Stimulated activated memory B cell treated with anti-CD40 and anti-IgM and Interleukin-4, amounts not matched to agents 10 μg/mL and 1 μg/mL and 100 μg/mL, for 72 hours (primary cell): ENCODE results near the gene OR6K3.

Source experiments
- ATAC-seq: fragments of 150-1000 bp; cut with Tn5 transposase; 2 replicates; pipeline ENCODE4 v1.10.0; 2021
- H3K27ac Mint-ChIP-seq: one replicate; pipeline ENCODE4 v1.8.0; 2022; ENCODE audit warnings: mild to moderate bottlenecking, mixed read lengths
- H3K27me3 Mint-ChIP-seq: one replicate; pipeline ENCODE4 v1.8.0; 2022; ENCODE audit warnings: mixed read lengths
- H3K36me3 Mint-ChIP-seq: one replicate; pipeline ENCODE4 v1.8.0; 2022; ENCODE audit warnings: mixed read lengths
- H3K4me1 Mint-ChIP-seq: one replicate; pipeline ENCODE4 v1.8.0; 2022; ENCODE audit warnings: mixed read lengths
- H3K4me3 Mint-ChIP-seq: one replicate; pipeline ENCODE4 v1.8.0; 2022; ENCODE audit warnings: mild to moderate bottlenecking, moderate library complexity, mixed read lengths
- H3K9me3 Mint-ChIP-seq: one replicate; pipeline ENCODE4 v1.8.0; 2022; ENCODE audit warnings: mixed read lengths

The OR6K3 gene

GRCh38 chr1:158720620-158721019 is at the start of gene OR6K3:
TSS of gene OR6K3 (minus strand) at chr1:158720720. CDS start at chr1:158718115, 2,605 bp downstream.
- Mint-ChIP-seq H3K9me3 (no peaks in the 10 kb centered on the region), H3K4me3 (no peak within 1 kb of the TSS), H3K27ac (no peak within 1 kb of the TSS), H3K36me3 (no peaks in the 10 kb centered on the region), H3K27me3 (peaks cover 52% of the 10 kb centered on the region), H3K4me1 (no peaks in the 10 kb centered on the region)
- no peak for ATAC-seq

- H3K27me3 Mint-ChIP-seq: peaks cover 8% of the 10 kb centered on the region
Observed at GRCh38 chr1:158754420-158754819, 33.9 kb upstream of the OR6K3 start, which contains the start of gene OR6K6. TSS of gene OR6K6 (plus strand) at chr1:158754720. CDS start at chr1:158754888, 168 bp downstream.

GRCh38 chr1:158752155-158752712 is 31.7 kb upstream of the OR6K3 start:
- Mint-ChIP-seq H3K36me3 (no peaks in the 10 kb centered on the region), H3K9me3 (peaks cover 2% of the 10 kb centered on the region), H3K27ac (no peak overlapping the region), H3K4me3 (no peak overlapping the region), H3K27me3 (peaks cover 8% of the 10 kb centered on the region), H3K4me1 (no peaks in the 10 kb centered on the region)
- ATAC-seq: no peak

More at GRCh38 chr1:158754420-158754819, 33.9 kb upstream of the OR6K3 start, which contains the start of gene OR6K6:
- no peak within 1 kb of the TSS for H3K4me3 Mint-ChIP-seq
- no peaks in the 10 kb centered on the region for H3K36me3 Mint-ChIP-seq
- H3K27ac Mint-ChIP-seq: no peak within 1 kb of the TSS
- peaks cover 6% of the 10 kb centered on the region for H3K9me3 Mint-ChIP-seq
- no peaks in the 10 kb centered on the region for H3K4me1 Mint-ChIP-seq
- ATAC-seq: no peak

GRCh38 chr1:158735848-158736247 is 15.3 kb upstream of the OR6K3 start:
- no peak for ATAC-seq
- Mint-ChIP-seq H3K9me3 (no peaks in the 10 kb centered on the region), H3K36me3 (no peaks in the 10 kb centered on the region), H3K27ac (no peak overlapping the region), H3K4me3 (no peak overlapping the region), H3K27me3 (peaks cover 13% of the 10 kb centered on the region), H3K4me1 (no peaks in the 10 kb centered on the region)

- ATAC-seq: no peak
- no peak overlapping the region for H3K27ac Mint-ChIP-seq
- H3K27me3 Mint-ChIP-seq: peaks cover 9% of the 10 kb centered on the region
- H3K9me3 Mint-ChIP-seq: no peaks in the 10 kb centered on the region
- H3K36me3 Mint-ChIP-seq: no peaks in the 10 kb centered on the region
- no peak overlapping the region for H3K4me3 Mint-ChIP-seq
- no peaks in the 10 kb centered on the region for H3K4me1 Mint-ChIP-seq
Observed at GRCh38 chr1:158732524-158732923, 12.0 kb upstream of the OR6K3 start.

GRCh38 chr1:158731707-158732106 is 11.2 kb upstream of the OR6K3 start:
- H3K9me3 Mint-ChIP-seq: no peaks in the 10 kb centered on the region
- ATAC-seq: no peak
- no peak overlapping the region for H3K27ac Mint-ChIP-seq
- H3K27me3 Mint-ChIP-seq: peaks cover 12% of the 10 kb centered on the region
- H3K4me1 Mint-ChIP-seq: no peaks in the 10 kb centered on the region
- H3K36me3 Mint-ChIP-seq: no peaks in the 10 kb centered on the region
- H3K4me3 Mint-ChIP-seq: no peak overlapping the region

- no peaks in the 10 kb centered on the region for H3K36me3 Mint-ChIP-seq
- H3K4me1 Mint-ChIP-seq: no peaks in the 10 kb centered on the region
- H3K4me3 Mint-ChIP-seq: no peak overlapping the region
- peaks cover 18% of the 10 kb centered on the region for H3K27me3 Mint-ChIP-seq
- ATAC-seq: no peak
- no peaks in the 10 kb centered on the region for H3K9me3 Mint-ChIP-seq
- no peak overlapping the region for H3K27ac Mint-ChIP-seq
Observed at GRCh38 chr1:158730453-158730852, 9.9 kb upstream of the OR6K3 start.

- ATAC-seq: no peak
- peaks cover 29% of the 10 kb centered on the region for H3K27me3 Mint-ChIP-seq
- no peaks in the 10 kb centered on the region for H3K36me3 Mint-ChIP-seq
- H3K4me3 Mint-ChIP-seq: no peak overlapping the region
- no peaks in the 10 kb centered on the region for H3K9me3 Mint-ChIP-seq
- H3K4me1 Mint-ChIP-seq: no peaks in the 10 kb centered on the region
- no peak overlapping the region for H3K27ac Mint-ChIP-seq
Observed at GRCh38 chr1:158728510-158729225, 8.1 kb upstream of the OR6K3 start.

GRCh38 chr1:158724442-158724841 is 3.9 kb upstream of the OR6K3 start:
- ATAC-seq: no peak
- Mint-ChIP-seq H3K27me3 (peaks cover 55% of the 10 kb centered on the region), H3K9me3 (no peaks in the 10 kb centered on the region), H3K27ac (no peak overlapping the region), H3K4me1 (no peaks in the 10 kb centered on the region), H3K4me3 (no peak overlapping the region), H3K36me3 (no peaks in the 10 kb centered on the region)

GRCh38 chr1:158719664-158720063 is 856 bp downstream of the OR6K3 start:
- Mint-ChIP-seq H3K9me3 (no peaks in the 10 kb centered on the region), H3K4me3 (no peak overlapping the region), H3K27me3 (peaks cover 49% of the 10 kb centered on the region), H3K4me1 (no peaks in the 10 kb centered on the region), H3K27ac (no peak overlapping the region), H3K36me3 (no peaks in the 10 kb centered on the region)
- ATAC-seq: no peak

GRCh38 chr1:158717344-158717743 is 3.2 kb downstream of the OR6K3 start:
- no peak overlapping the region for H3K27ac Mint-ChIP-seq
- no peaks in the 10 kb centered on the region for H3K4me1 Mint-ChIP-seq
- no peak for ATAC-seq
- peaks cover 37% of the 10 kb centered on the region for H3K27me3 Mint-ChIP-seq
- H3K9me3 Mint-ChIP-seq: no peaks in the 10 kb centered on the region
- no peaks in the 10 kb centered on the region for H3K36me3 Mint-ChIP-seq
- no peak overlapping the region for H3K4me3 Mint-ChIP-seq

- no peaks in the 10 kb centered on the region for H3K36me3 Mint-ChIP-seq
- H3K4me3 Mint-ChIP-seq: no peak overlapping the region
- peak; percentile 59 for ATAC-seq
- H3K27me3 Mint-ChIP-seq: peaks cover 39% of the 10 kb centered on the region
- no peaks in the 10 kb centered on the region for H3K4me1 Mint-ChIP-seq
- H3K27ac Mint-ChIP-seq: no peak overlapping the region
- H3K9me3 Mint-ChIP-seq: no peaks in the 10 kb centered on the region
Observed at GRCh38 chr1:158716335-158716734, 4.2 kb downstream of the OR6K3 start.

GRCh38 chr1:158714754-158715153 is 5.8 kb downstream of the OR6K3 start:
- Mint-ChIP-seq H3K27me3 (peaks cover 34% of the 10 kb centered on the region), H3K4me3 (no peak overlapping the region), H3K9me3 (no peaks in the 10 kb centered on the region), H3K36me3 (no peaks in the 10 kb centered on the region), H3K27ac (no peak overlapping the region), H3K4me1 (no peaks in the 10 kb centered on the region)
- ATAC-seq: no peak

GRCh38 chr1:158711098-158711497 is 9.4 kb downstream of the OR6K3 start:
- no peaks in the 10 kb centered on the region for H3K9me3 Mint-ChIP-seq
- peaks cover 16% of the 10 kb centered on the region for H3K27me3 Mint-ChIP-seq
- no peak for ATAC-seq
- H3K4me1 Mint-ChIP-seq: no peaks in the 10 kb centered on the region
- no peaks in the 10 kb centered on the region for H3K36me3 Mint-ChIP-seq
- H3K27ac Mint-ChIP-seq: no peak overlapping the region
- no peak overlapping the region for H3K4me3 Mint-ChIP-seq

- ATAC-seq: no peak
- no peak overlapping the region for H3K27ac Mint-ChIP-seq
- H3K27me3 Mint-ChIP-seq: peaks cover 2% of the 10 kb centered on the region
- no peaks in the 10 kb centered on the region for H3K36me3 Mint-ChIP-seq
- H3K4me1 Mint-ChIP-seq: no peaks in the 10 kb centered on the region
- H3K9me3 Mint-ChIP-seq: no peaks in the 10 kb centered on the region
- no peak overlapping the region for H3K4me3 Mint-ChIP-seq
Observed at GRCh38 chr1:158706096-158706495, 14.4 kb downstream of the OR6K3 start.

- Mint-ChIP-seq H3K9me3 (no peaks in the 10 kb centered on the region), H3K36me3 (no peaks in the 10 kb centered on the region), H3K4me3 (no peak within 1 kb of the TSS), H3K27me3 (peaks cover 23% of the 10 kb centered on the region), H3K4me1 (no peaks in the 10 kb centered on the region), H3K27ac (no peak within 1 kb of the TSS)
- ATAC-seq: no peak
Observed at GRCh38 chr1:158700552-158700951, 20.0 kb downstream of the OR6K3 start, which contains the start of gene OR6K2. TSS of gene OR6K2 (minus strand) at chr1:158700652. CDS start at chr1:158700652, 0 bp downstream.
